ENCODE measurements around the gene UGCG. TPM values are rescaled to one million over a fixed set of nuclear protein-coding genes. Genes with fewer than 3 reads are reported as not detected.
A peak's percentile ranks its signal among the peaks of the same experiment; 100 is the strongest.
"Not testable (repeated sequence)": the region's sequence is repeated elsewhere in the genome, so short reads cannot be mapped to it uniquely, and the experiment has no call there.

UGCG gene
- polyA plus RNA-seq, 5 donors: 41.9 to 69.7 (median 56.2) TPM

DNA sequence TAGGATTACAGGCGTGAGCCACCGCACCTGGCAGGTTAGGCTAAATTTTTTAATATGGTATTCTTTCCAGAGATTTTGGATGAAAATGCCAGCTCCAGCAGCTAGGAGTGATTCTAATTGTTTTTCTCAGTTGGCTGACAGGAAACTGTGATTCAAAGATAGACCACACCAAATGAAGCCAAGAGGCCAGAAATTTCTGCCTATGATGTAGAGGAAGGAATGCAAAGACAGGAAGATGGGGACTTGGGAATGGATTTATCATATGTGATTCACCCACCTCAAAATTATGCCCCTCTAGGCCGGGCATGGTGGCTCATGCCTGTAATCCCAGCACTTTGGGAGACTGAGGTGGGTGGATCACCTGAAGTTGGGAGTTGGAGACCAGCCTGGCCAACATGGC is 53.3 kb downstream of the UGCG start:
- DNase-seq: no peak

DNA sequence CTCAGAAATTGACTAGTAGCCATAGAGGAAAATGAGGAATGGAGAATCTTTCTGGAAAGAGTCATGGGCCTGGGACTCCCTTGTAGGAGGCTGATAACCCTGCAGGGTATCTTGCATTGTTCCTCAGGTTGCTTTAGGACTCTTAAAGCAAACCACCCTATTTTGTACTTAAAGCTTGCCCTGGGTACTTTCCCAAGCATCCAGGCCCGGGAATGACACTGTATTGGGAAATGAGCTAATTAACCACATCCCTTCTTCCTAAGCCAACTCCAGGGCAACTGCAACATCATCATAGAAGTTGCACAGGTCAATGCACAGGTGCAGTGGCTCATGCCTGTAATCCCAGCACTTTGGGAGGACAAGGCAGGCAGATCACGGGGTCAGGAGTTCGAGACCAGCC is 55.9 kb downstream of the UGCG start:
- no peak for DNase-seq

- no peak for DNase-seq
These were observed 56.8 kb downstream of the UGCG start for GRCh38 chr9:111953444-111953843.

DNA sequence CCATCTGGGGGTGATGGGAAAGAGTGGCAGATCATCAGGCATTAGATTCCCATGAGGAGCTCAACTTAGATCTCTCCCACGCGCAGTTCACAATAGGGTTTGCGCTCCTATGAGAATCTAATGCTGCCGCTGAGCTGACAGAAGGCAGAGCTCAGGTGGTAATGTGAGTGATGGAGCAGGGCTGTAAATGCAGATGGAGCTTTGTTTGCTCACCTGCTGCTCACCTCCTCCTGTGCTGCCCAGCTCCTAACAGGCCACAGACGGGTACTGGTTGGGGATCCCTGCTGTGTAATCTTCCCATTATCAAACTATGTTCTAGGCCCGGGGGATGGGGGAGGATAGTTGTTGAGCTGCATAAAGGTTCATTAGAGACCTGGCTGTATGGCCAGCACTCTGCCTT is 58.4 kb downstream of the UGCG start:
- no peak for DNase-seq

- peak; percentile 64 to 77 for DNase-seq
These were observed 61.4 kb downstream of the UGCG start for GRCh38 chr9:111957856-111958631.

GRCh38 chr9:111959468-111960359 is 63.1 kb downstream of the UGCG start:
- DNase-seq: no peak

DNA sequence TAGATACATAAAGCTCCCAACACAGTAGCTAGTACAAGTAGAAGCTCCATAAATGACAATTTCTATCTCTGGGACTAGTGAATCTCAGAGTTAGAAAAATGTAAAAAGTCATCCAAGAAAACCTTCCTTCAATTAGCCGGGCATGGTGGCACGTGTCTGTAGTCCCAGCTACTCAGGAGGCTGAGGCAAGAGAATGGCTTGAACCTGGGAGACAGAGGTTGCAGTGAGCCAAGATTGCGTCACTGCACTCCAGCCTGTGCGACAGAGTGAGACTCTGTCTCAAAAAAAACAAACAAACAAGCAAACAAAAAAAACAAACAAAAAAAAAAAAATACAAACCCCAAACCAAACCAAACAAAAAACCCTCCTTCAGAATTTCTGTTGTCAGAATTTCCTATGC is 63.9 kb downstream of the UGCG start:
- DNase-seq: not testable (repeated sequence)

DNA sequence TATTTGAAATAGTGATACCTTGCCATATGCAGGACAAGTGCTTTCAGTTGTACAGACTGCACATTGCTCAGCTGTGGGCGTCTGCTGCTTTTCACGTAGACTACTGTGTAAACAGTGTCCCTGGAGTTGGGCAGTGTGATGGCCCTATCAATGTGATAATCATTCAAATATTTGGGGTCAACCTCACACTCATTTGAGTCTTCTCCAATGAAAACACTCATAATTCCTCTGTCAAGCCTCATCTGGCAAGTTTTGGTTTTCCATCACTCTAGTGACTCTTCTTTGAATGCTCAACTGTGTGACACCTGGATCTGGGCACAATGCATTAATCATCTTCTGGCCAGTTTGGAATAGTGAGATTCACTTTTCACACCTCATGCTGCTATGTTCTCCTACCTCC is 64.4 kb downstream of the UGCG start:
- DNase-seq: no peak

DNA sequence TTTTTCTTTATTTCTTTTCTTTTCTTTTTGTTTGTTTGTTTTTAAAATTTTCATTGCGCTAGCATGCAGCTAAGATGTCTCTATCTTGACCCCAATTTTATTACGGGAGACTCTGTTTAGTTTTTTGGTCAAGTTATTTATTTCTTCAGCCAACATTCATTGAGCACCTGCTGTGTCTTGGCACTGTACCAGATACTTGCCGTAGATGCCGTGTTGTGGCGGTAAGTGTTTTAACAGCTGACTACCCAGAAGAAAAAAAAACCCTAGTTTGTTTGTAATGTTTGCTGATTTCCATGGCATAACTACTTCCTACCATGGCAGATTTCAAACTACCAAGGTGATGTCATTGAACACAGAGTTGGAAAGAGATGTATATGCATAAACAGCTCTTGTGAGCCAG is 65.0 kb downstream of the UGCG start:
- no peak for DNase-seq

DNA sequence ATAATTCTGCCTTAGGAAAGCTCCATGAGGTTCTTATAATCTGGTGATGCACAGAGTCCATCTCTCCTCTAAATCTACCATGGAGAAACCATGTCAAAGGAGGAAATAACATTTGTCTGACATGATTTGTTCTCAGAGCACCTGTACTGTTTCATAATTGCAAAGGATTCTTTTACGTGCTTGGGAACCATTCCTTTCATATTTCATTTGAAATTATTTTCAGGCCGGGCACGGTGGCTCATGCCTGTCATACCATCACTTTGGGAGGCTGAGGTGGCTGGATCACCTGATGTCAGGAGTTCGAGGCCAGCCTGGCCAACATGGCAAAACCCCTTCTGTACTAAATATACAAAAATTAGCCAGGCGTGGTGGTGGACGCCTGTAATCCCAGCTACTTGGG is 65.4 kb downstream of the UGCG start:
- DNase-seq: no peak

DNA sequence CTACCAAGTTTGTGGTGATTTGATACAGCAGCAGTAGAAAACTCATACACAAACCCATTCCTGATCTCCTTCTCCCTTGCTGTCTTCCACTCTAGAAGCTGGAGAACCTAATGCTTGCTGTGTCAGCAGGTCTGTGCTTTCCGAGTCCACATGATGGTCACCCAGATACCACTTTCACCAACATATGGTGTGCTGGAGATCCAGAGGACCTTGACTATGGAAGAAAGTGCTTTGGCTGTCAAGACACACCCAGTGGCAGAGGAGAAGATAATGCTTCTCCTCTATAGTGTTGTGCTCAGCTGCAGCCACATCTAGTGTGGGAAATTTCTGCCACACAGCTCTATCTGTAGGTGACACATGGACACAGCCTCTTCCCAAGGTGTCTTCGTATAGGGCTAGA is 67.4 kb downstream of the UGCG start:
- DNase-seq: no peak

GRCh38 chr9:111965566-111966019 is 69.0 kb downstream of the UGCG start:
- DNase-seq: no peak

DNA sequence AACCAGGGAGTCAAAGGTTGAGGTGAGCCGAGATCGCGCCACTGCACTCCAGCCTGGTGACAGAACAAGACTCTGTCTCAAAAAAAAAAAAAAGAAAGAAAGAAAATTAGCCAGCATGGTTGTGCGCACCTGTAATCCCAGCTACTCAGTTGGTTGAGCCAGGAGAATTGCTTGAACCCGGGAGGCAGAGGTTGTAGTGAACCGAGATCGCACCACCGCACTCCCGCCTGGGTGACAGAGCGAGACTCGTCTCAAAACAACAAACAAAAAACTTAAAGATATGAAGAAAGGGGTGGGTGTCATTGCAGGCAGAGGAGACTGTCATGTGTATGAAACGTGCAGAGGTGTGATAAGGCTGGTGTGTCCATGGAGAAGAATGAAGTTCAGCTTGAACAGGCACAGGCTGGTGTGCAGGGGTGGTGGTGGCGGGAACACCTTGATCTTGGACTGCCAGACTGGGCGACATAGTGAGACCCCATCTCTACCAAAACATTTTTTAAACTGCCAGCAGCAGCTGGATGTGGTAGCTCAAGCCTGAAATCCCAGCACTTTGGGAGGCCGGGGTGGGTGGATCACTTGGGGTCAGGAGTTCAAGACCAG is 69.6 kb downstream of the UGCG start:
- no peak for DNase-seq

DNA sequence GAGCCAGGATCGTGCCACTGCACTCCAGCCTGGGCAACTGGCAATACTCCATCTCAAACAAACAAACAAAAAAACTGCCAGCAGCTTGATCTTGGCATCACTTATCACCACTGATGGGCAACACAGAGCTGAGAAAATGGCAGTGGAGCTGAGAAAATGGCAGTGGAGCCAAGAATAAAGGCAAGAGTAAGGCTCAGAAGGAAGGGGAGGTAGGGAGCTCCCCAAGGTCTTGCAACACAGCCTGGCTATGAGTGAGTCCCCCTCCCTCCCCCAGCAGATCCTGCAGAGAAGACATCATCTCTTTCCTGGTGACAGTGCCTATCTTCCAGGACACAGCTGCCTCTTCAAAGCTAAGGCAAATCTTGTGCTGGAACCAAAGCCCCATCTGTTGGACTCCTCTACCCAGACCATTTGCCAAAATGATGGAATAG is 70.3 kb downstream of the UGCG start:
- no peak for DNase-seq

DNA sequence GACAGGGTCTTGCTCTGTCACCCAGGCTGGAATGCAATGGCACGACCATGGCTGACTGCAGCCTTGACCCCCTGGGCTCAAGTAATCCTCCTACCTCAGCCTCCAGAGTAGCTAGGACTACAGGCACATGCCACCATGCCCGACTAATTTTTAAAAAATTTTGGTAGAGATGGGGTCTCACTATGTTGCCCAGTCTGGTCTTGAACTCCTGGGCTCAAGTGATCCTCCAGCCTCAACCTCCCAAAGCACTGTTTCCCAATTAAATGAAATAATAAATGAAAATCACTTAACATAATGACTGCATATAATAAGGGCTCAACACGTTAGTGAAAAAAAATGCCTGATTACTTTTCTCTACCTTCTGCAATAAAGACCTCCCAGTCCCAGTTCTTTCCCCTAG is 71.0 kb downstream of the UGCG start:
- no peak for DNase-seq

- DNase-seq: no peak
These were observed 72.4 kb downstream of the UGCG start for GRCh38 chr9:111969061-111969460.

- no peak for DNase-seq
These were observed 73.0 kb downstream of the UGCG start for GRCh38 chr9:111969622-111970021.

- DNase-seq: no peak
These were observed 74.2 kb downstream of the UGCG start for GRCh38 chr9:111970827-111971226.

DNA sequence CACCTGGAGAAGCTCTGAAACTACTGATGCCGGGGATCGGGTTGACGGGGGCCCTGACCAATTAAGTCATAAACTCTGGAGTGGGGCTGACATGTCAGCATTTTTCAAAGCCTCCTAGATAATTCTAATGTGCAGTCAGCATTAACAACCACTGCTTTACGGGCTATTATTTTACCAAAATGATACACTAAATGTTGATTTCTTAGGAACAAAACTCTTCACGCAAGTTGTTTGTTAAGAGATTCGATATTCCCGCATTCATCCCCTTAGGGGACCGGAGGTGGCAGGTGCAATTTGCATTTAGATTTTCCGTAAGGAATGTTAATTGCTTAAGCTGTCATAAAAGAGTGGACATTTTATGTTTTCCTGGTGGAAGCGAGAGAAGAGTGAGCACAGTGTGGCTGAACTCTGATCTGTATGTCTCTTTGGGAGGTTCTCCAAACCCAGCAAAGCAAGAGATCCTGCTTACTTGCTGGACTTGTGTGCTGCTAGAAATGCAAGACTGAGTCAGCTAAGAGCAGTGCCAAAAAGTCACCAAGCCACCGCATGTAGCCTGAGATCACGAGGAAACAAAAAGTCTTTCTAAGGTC is 77.6 kb downstream of the UGCG start:
- DNase-seq: no peak

- DNase-seq: no peak
These were observed 79.1 kb downstream of the UGCG start for GRCh38 chr9:111975709-111976108.

DNA sequence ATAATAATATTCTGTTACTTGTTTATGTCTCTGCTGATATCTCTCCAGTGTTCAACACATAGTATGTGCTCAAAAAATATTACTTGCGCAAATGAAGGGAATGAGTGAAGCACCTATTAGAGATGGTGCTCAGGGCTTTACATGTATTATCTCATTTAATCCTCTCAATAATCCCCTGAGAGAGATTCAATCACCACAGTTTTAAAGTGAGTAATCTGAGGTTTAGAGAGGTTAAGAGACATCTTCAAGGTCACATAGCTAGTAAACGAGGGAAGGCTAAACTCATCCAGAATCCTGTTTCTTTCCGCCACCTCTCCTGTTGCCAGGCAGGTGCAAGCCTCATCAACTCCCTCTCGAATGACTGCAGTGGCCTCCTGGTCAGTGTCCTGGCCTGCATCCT is 82.0 kb downstream of the UGCG start:
- DNase-seq: no peak

DNA sequence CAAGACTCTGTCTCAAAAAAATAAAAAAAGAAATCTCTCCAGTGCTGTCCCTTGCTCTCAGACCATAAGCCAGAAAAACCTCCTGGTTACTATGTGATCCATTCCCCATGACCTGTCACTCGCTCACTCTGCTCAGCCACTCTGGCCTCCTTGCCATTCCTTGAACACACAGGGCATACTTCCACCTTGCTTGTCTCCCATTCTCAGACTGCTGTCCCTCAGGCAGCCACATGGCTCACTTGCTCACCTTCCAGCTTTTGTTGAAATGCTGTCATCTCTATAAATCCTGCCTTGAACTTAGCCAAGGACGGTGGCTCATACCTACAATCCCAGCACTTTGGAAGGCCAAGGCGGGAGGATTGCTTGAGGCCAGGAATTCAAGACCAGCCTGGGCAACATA is 82.9 kb downstream of the UGCG start:
- DNase-seq: no peak
